Loucy (cell line): Measurements from ENCODE around the gene XRCC1.

Experiments used
- CTCF ChIP-seq: fragments of 200-600 bp; sonication (generic); conservative IDR thresholded peaks from 2 replicates; pipeline ENCODE4 v1.5.1; 2014; ENCODE audit warnings: mild to moderate bottlenecking, antibody characterized with exemption, low read length
- EZH2phosphoT487 ChIP-seq: fragments of 200-600 bp; IDR thresholded peaks from 2 replicates; pipeline ENCODE4 v1.6.1; 2018; ENCODE audit warnings: antibody characterized with exemption, mild to moderate bottlenecking, moderate library complexity, borderline replicate concordance

DNA sequence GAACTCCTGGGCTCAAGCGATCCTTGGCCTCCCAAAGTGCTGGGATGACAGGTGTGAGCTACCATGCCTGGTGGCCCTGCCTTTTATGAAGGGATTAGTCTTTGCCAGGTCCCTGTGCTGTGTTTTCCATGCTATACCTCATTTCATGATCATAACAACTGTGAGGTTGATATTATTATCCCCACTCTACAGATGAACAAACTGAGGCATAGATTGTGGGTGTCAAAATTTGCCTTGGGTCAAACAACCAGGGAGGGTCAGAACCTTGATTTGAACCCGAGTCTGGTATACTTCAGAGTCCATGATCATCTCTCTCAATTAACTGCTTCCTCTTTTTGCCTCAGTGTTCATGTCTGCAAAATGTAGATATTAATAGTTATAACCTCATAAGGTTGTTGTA is 7.2 kb upstream of the XRCC1 start:
- TF ChIP-seq EZH2phosphoT487, result no peak
- no peak for TF ChIP-seq CTCF
